ENCODE results near the gene PDGFRB.

- TF ChIP-seq EZH2 (IDR thresholded peaks at IDR 0.05) (no peak), POLR2AphosphoS5 (IDR thresholded peaks at IDR 0.05; ENCODE audit: borderline replicate concordance, low read depth, low read length) (no peak), FOXP2 (optimal IDR thresholded peaks at IDR 0.05; ENCODE audit: control extremely low read depth, extremely low read length, insufficient read depth) (no peak)
These were observed 76.6 kb downstream of the PDGFRB start for GRCh38 chr5:150078802-150079689.
